Liver (tissue), 9 donors: ENCODE data around the gene COL23A1. TPM values are rescaled to one million over a fixed set of nuclear protein-coding genes. Genes with fewer than 3 reads are reported as not detected.

Experiments
- DNase-seq: peaks from one replicate; pipeline ENCODE4 v3.0.0-alpha.2; 2017; ENCODE audit warnings: low spot score
- H3K27ac ChIP-seq, 2 donors: one replicate each; pipeline ENCODE4 v1.7.0; 2013; ENCODE audit warnings: inconsistent platforms in 2 of 2, low read length in 2 of 2, control low read depth in 1 of 2, low read depth in 1 of 2, mild to moderate bottlenecking in 1 of 2
- H3K27me3 ChIP-seq, 4 donors: one replicate each; pipeline versions ENCODE4 v1.6.1 to v1.7.0; 2013; ENCODE audit warnings: low read length in 3 of 4, inconsistent platforms in 1 of 4, mild to moderate bottlenecking in 1 of 4, moderate library complexity in 1 of 4; ENCODE audit not compliant: control insufficient read depth in 4 of 4, insufficient read depth in 4 of 4
- H3K36me3 ChIP-seq, 4 donors: one replicate each; pipeline versions ENCODE4 v1.6.1 to v1.7.0; 2013; ENCODE audit warnings: low read length in 3 of 4, mild to moderate bottlenecking in 3 of 4, low read depth in 1 of 4, moderate library complexity in 1 of 4; ENCODE audit not compliant: control insufficient read depth in 4 of 4, insufficient read depth in 3 of 4
- H3K4me1 ChIP-seq, 4 donors: one replicate each; pipeline versions ENCODE4 v1.6.1 to v1.7.0; 2013; ENCODE audit warnings: low read length in 3 of 4, mild to moderate bottlenecking in 3 of 4, moderate library complexity in 1 of 4; ENCODE audit not compliant: control insufficient read depth in 4 of 4, insufficient read depth in 4 of 4
- H3K4me3 ChIP-seq, 3 donors: one replicate each; pipeline versions ENCODE4 v1.6.1 to v1.7.0; 2013; ENCODE audit warnings: low read length in 3 of 3, control low read depth in 1 of 3, low read depth in 1 of 3, mild to moderate bottlenecking in 1 of 3
- H3K9ac ChIP-seq, 2 donors: one replicate each; pipeline ENCODE4 v1.7.0; 2013; ENCODE audit warnings: low read length in 2 of 2, mild to moderate bottlenecking in 2 of 2, moderate library complexity in 2 of 2, control low read depth in 1 of 2, low read depth in 1 of 2
- H3K9me3 ChIP-seq, 4 donors: one replicate each; pipeline versions ENCODE4 v1.6.1 to v1.7.0; 2013; ENCODE audit warnings: low read length in 3 of 4; ENCODE audit not compliant: control insufficient read depth in 4 of 4
- ATF3 ChIP-seq: IDR thresholded peaks from 2 replicates; pipeline ENCODE4 v1.6.1; 2016; ENCODE audit warnings: antibody characterized with exemption
- FOXA1 ChIP-seq: IDR thresholded peaks from 2 replicates; pipeline ENCODE4 v1.6.1; 2016; ENCODE audit warnings: antibody characterized with exemption
- FOXA2 ChIP-seq: IDR thresholded peaks from 2 replicates; pipeline ENCODE4 v1.6.1; 2016; ENCODE audit warnings: antibody characterized with exemption
- GABPA ChIP-seq, 2 donors: IDR thresholded peaks in 1 of 2; conservative IDR thresholded peaks in 1 of 2; 2 replicates each; pipeline ENCODE4 v1.6.1; 2016; ENCODE audit warnings: antibody characterized with exemption in 2 of 2, mild to moderate bottlenecking in 1 of 2, moderate library complexity in 1 of 2
- HNF4A ChIP-seq, 2 donors: conservative IDR thresholded peaks; 2 replicates each; pipeline ENCODE4 v1.6.1; 2016; ENCODE audit warnings: antibody characterized with exemption in 2 of 2, mild to moderate bottlenecking in 2 of 2
- RAD21 ChIP-seq, 2 donors: IDR thresholded peaks; 2 replicates each; pipeline ENCODE4 v1.6.1; 2016; ENCODE audit warnings: antibody characterized with exemption in 2 of 2, mild to moderate bottlenecking in 2 of 2
- RXRA ChIP-seq, 2 donors: IDR thresholded peaks; 2 replicates each; pipeline ENCODE4 v1.6.1; 2017 to 2018; ENCODE audit warnings: antibody characterized with exemption in 2 of 2, mild to moderate bottlenecking in 1 of 2
- YY1 ChIP-seq: IDR thresholded peaks from 2 replicates; pipeline ENCODE4 v1.6.1; 2016; ENCODE audit warnings: antibody characterized with exemption, mild to moderate bottlenecking
- ZBTB33 ChIP-seq: IDR thresholded peaks from 2 replicates; pipeline ENCODE4 v1.6.1; 2016; ENCODE audit warnings: antibody characterized with exemption
- WGBS: extraction: QIAGEN DNeasy Blood & Tissue Kit; methylation state at CpG from one replicate; pipeline ENCODE4 v1.1.7; 2013; 5-methylcytosine and 5-hydroxymethylcytosine counted together
- polyA plus RNA-seq, 2 donors: library from polyadenylated mRNA; stranded (reverse) in 1 of 2; unstranded in 1 of 2; fragments of 200-250 nt in 1 of 2; fragments of >200 nt in 1 of 2; fragmentation: Nextera tagmentation in 1 of 2; extraction: Ambion mirVana in 1 of 2; gene quantifications; one replicate each; pipeline versions ENCODE4 v1.2.1 to v1.2.3, GENCODE V29; 2013 to 2015
- total RNA-seq, 2 donors: library from RNA; depleted of rRNA; stranded (reverse); fragments of >200 nt; gene quantifications; one replicate each; pipeline ENCODE4 v1.2.3, GENCODE V29; 2014
- TF ChIP-seq, protein P1 (sequence below): IDR thresholded peaks from 2 replicates; pipeline ENCODE4 v1.6.1; 2016; ENCODE audit warnings: antibody characterized with exemption
- TF ChIP-seq, protein P2 (sequence below): fragments of 150-350 bp; IDR thresholded peaks from 2 replicates; pipeline ENCODE4 v1.5.1; 2017; ENCODE audit warnings: improper control_type of control experiment, low read depth, low read length; ENCODE audit not compliant: missing input control
- donor health status: healthy.
- donor health status: healthy.
- donor health status: healthy.
- donor health status: healthy.
- donor health status: healthy.

The COL23A1 gene
- total and polyA plus RNA-seq, 4 donors, result 0.08 to 1.4 (median 0.27) TPM

DNA sequence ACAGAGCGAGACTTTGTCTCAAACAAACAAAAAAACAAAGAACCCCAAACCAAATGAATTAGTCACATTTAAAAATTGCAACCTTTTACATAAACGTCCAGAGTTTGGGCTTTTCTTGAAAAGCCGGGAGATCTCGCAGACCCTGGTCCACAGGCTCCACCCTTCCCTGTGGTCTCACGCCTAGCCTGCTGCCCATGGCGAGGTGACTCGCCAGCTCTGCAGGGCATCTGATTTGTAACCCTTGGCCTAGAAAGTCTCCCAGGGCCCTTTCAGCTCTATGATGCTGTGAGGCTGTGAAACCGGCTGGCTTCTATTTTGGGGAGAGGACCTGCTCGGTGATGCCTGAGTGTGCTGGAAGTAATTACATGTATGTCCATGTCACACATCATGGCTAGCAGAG, 312.8 kb downstream of the COL23A1 start:
- Histone ChIP-seq H3K9me3 (peaks cover 0 to 3% (median under 1%) of the 10 kb centered on the region in 4 donors), H3K27me3 (no peaks in the 10 kb centered on the region), H3K9ac (no peak overlapping the region), H3K36me3 (no peaks in the 10 kb centered on the region), H3K4me1 (peaks cover 0 to 2% (median 1%) of the 10 kb centered on the region in 4 donors), H3K27ac (no peak overlapping the region), H3K4me3 (no peak overlapping the region)
- WGBS, result 91% methylated on average over 9 of the region's 9 CpGs
- DNase-seq, result no peak
- TF ChIP-seq RAD21 (IDR thresholded peaks at IDR 0.05), result no peak
- no peak for TF ChIP-seq RXRA (IDR thresholded peaks at IDR 0.05)
- no peak for TF ChIP-seq GABPA (IDR thresholded peaks at IDR 0.05 in 1 of 2, conservative IDR thresholded peaks at IDR 0.05 in 1 of 2)
- TF ChIP-seq HNF4A (conservative IDR thresholded peaks at IDR 0.05), result no peak
- TF ChIP-seq FOXA2, result no peak
- TF ChIP-seq, protein P1, sequence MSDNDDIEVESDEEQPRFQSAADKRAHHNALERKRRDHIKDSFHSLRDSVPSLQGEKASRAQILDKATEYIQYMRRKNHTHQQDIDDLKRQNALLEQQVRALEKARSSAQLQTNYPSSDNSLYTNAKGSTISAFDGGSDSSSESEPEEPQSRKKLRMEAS, result no peak

DNA sequence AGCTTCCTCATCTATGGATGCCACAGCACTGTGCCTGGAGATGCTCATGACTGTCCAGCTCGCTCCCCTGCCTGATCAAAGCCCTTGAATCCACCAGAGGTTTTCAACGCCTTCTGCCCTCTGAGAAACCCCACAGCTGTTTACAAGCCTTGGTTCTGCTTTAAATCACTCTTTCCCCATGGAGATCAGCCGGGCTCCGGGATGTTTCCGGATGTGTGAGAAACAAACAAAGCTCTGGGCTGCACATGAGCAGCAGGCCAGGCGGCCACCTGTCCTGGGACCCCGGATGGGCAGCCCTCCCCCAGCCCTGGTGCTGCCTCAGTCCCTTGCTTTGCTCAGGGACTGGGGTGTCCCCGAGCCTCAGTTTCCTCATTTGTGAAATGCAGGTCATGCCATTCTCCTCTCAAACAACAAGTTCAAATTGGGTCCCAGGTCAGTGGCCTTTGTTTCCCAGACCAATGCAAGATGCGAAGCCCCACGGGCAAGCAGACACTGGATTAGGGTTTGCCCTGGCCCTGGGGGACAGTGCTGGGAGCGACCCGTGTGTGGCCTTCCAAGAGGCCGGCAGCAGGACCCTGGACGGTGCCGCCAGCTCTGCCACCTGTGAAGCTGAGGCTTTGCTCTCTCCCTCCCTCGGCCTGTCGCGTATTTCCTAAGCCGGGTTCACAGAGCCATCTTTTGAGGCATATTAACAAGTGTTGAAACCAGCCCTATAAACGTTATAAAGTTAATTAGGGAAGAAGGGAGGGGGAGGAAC, 315.2 kb downstream of the COL23A1 start:
- H3K4me1 ChIP-seq, result peaks cover 0 to 2% (median 1%) of the 10 kb centered on the region in 4 donors
- 83% methylated on average over 20 of the region's 20 CpGs for WGBS
- H3K27ac ChIP-seq, result no peak overlapping the region
- H3K36me3 ChIP-seq, result no peaks in the 10 kb centered on the region
- H3K4me3 ChIP-seq, result no peak overlapping the region
- H3K27me3 ChIP-seq, result no peaks in the 10 kb centered on the region
- H3K9ac ChIP-seq, result no peak overlapping the region
- TF ChIP-seq GABPA (IDR thresholded peaks at IDR 0.05 in 1 of 2, conservative IDR thresholded peaks at IDR 0.05 in 1 of 2), result no peak
- TF ChIP-seq, protein P2, sequence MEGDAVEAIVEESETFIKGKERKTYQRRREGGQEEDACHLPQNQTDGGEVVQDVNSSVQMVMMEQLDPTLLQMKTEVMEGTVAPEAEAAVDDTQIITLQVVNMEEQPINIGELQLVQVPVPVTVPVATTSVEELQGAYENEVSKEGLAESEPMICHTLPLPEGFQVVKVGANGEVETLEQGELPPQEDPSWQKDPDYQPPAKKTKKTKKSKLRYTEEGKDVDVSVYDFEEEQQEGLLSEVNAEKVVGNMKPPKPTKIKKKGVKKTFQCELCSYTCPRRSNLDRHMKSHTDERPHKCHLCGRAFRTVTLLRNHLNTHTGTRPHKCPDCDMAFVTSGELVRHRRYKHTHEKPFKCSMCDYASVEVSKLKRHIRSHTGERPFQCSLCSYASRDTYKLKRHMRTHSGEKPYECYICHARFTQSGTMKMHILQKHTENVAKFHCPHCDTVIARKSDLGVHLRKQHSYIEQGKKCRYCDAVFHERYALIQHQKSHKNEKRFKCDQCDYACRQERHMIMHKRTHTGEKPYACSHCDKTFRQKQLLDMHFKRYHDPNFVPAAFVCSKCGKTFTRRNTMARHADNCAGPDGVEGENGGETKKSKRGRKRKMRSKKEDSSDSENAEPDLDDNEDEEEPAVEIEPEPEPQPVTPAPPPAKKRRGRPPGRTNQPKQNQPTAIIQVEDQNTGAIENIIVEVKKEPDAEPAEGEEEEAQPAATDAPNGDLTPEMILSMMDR, result no peak
- TF ChIP-seq FOXA1, result no peak
- no peak for TF ChIP-seq ZBTB33
- H3K9me3 ChIP-seq, result peaks cover 0 to 3% (median under 1%) of the 10 kb centered on the region in 4 donors
- no peak for DNase-seq

DNA sequence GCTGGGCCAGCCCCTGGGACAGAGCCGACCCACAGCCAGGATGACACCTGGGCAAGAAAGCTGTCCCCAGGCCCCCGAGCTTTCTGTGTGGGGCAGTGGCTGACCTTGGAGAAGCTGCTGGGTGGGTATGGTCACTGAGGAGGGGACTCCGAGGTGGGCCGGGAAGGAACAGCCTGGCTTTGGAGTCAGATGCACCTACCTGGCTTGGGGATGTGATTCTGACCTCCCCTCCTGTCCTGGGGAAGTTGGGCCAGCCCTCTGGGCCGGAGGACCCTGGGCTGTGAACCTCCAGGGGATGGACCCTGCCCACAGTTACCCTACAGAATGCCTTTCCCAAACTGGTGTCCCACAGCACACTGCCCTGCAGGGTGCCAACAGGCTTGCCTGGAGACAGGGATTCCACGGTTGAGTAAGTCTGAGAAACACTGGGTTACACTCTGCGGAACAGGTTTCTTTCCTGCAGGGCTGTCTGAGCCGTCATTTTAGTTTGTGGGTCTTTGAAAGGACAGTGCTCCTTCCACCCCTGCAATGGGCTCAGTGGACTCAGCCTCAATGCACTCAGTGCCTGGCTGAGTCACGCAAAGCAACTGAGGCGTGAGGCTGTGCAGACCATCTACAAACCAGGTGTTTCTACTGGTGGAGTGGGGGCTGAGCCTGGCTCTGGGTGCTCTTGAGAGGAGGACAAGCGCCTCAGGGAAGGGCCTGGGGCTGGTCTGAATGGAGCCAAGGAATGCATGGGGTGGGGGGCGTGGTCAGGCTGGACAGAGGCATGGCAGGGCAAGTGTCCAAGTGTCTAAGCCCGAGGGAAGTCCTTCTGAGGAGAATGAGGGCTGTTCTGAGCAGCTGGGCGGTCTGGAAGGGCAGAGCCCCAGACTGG, 316.3 kb downstream of the COL23A1 start:
- Histone ChIP-seq H3K4me1 (no peaks in the 10 kb centered on the region), H3K9ac (no peak overlapping the region), H3K27me3 (no peaks in the 10 kb centered on the region), H3K27ac (no peak overlapping the region), H3K36me3 (no peaks in the 10 kb centered on the region), H3K9me3 (peaks cover 0 to 3% (median under 1%) of the 10 kb centered on the region in 4 donors), H3K4me3 (no peak overlapping the region)
- DNase-seq, result no peak
- WGBS, result 79% methylated on average over 14 of the region's 14 CpGs
- TF ChIP-seq HNF4A (conservative IDR thresholded peaks at IDR 0.05) (no peak), ZBTB33 (no peak), RXRA (IDR thresholded peaks at IDR 0.05) (no peak), ATF3 (no peak), YY1 (no peak), FOXA2 (no peak)
- TF ChIP-seq, protein P1, result no peak
- TF ChIP-seq, protein P2, result no peak
